ENCODE results near the gene CCDC126. TPM values are rescaled to one million over a fixed set of nuclear protein-coding genes. Genes with fewer than 3 reads are reported as not detected.
"Not testable (repeated sequence)": the region's sequence is repeated elsewhere in the genome, so short reads cannot be mapped to it uniquely, and the experiment has no call there.

Gene CCDC126
- total RNA-seq, 1 donor from 2014 or later: 11.4 TPM

- no peak for ATAC-seq
- intact Hi-C loops (cut with micrococcal nuclease): no loop called here
- DNase-seq: no peak
Observed at GRCh38 chr7:23617482-23617881, 20.3 kb downstream of the CCDC126 start.

DNA sequence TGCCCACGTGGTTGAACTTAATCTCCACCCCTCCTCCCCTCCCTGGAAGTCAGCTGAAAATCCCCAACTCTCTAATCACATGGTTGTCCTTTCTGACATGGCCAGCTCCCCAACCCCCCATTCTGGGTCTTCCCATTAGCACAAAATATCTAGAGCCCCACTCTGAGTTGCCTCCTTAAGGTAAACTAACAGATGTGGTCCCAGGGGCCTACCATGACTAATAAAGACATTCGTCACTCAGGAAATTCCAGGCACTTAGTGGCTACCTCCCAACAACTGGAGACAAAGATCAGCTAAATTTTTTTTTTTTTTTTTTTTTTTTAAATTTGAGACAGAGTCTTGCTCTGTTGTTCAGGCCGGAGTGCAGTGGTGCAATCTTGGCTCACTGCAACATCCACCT, 21.1 kb downstream of the CCDC126 start:
- no peak for DNase-seq
- intact Hi-C loops (cut with micrococcal nuclease): no loop called here
- no peak for ATAC-seq

DNA sequence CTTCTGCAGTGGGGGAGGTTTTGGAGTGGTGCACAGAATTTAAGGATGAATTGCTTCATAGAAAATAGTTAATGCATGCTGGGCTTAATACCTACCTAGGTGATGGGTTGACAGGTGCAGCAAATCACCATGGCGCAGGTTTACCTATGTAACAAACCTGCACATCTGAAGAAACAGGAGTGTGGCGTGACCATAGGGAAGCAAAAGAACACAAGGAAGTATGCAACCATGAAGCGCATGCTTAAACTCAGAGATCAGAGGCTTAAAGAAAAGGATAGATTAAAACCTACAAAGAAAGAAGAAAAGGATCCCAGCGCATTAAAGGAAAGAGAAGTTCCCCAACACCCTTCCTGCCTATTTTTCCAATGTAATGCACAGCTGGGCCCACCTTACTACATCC, 22.0 kb downstream of the CCDC126 start:
- intact Hi-C loops (cut with micrococcal nuclease): no loop called here
- no peak for ATAC-seq

GRCh38 chr7:23622506-23622925, 25.3 kb downstream of the CCDC126 start:
- ATAC-seq (no peak), DNase-seq (no peak)
- intact Hi-C loops (cut with micrococcal nuclease): no loop called here

More for the DNA sequence above, 22.0 kb downstream of the CCDC126 start:
- DNase-seq: no peak

DNA sequence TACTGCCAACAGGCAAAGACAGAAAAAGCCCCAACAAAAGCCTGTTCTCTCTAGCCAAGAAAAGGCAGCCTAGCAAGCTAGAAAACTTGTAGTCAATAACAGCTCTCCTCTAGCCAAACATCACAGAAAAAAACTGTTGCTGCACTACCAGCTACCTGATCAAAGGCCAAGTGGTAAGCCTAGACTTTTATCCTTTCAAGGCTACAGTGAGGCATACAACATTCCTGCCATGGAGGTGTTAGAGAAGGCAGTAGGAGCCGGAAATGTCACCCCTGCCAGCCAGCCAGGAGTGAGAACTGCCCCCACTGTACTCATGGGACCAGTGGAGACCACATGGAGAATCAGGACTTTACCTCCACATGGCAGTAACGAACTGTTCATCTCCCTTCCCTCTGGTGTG, 31.2 kb downstream of the CCDC126 start:
- no peak for DNase-seq
- ATAC-seq: no peak
- intact Hi-C loops (cut with micrococcal nuclease): no loop called here

- intact Hi-C loops (cut with micrococcal nuclease): no loop called here
- no peak for ATAC-seq
- DNase-seq: no peak
Observed at GRCh38 chr7:23633417-23633816, 36.2 kb downstream of the CCDC126 start.

DNA sequence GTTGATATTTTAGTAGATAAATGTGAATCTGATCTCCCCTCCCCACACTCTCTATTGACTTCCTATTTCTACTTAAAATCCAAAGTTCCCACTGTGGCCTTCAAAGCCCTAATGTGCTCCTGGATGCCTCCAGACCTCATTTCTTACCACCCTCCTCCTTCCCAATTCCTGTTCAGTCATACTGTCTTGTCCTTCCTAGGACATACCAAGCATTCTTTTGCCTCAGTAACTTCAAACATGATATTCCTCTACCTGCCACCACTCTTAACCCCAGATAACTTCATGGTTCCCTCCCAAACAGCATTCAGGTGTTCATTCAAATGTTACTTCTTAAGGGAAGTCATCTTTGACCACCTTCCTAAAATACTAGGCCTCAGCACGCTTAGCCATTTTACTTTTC, 48.6 kb downstream of the CCDC126 start:
- ATAC-seq (no peak), DNase-seq (no peak)
- intact Hi-C loops (cut with micrococcal nuclease): no loop called here

GRCh38 chr7:23653942-23654341, 56.8 kb downstream of the CCDC126 start:
- intact Hi-C loops (cut with micrococcal nuclease): no loop called here
- DNase-seq (no peak), ATAC-seq (no peak)

DNA sequence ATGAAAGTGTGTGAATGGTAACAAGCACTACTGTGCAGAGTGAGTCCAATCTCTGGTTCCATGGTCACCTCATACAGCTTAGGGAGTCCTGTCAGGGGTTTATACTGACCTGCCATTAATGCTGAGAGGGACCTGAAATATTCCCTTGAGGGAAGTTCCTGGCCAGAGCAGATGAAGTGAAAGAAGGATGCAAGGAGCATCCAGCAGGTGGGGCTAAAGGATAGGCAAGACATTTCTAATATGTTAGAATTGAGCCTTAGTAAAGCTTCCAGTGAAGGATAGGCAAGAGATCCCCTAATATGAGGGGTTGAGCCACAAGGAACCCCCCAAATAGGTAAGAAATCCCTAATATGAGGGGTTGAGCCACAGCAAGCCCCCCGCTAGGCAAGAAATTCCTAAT, 57.3 kb downstream of the CCDC126 start:
- DNase-seq (no peak), ATAC-seq (no peak)
- intact Hi-C loops (cut with micrococcal nuclease): no loop called here

DNA sequence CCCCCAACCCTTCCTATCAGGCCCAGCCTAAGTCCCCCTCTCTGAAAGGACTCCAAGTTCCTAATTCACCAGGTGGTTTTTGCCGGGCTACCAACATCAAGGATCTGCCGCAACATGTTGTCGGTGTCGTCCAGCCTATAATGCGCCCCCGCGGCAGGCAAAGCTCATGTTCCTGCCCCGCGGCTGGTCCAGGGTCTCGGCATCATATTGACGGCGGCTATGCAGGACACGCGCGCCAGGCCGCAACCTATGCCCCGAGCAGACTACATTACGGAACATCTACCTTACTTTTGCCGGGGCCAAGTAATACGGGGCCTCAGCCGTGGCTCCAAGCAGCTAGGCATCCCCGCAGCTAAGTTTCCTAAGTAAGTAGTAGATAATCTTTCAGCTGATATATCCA, 58.3 kb downstream of the CCDC126 start:
- intact Hi-C loops (cut with micrococcal nuclease): no loop called here
- no peak for DNase-seq
- no peak for ATAC-seq

DNA sequence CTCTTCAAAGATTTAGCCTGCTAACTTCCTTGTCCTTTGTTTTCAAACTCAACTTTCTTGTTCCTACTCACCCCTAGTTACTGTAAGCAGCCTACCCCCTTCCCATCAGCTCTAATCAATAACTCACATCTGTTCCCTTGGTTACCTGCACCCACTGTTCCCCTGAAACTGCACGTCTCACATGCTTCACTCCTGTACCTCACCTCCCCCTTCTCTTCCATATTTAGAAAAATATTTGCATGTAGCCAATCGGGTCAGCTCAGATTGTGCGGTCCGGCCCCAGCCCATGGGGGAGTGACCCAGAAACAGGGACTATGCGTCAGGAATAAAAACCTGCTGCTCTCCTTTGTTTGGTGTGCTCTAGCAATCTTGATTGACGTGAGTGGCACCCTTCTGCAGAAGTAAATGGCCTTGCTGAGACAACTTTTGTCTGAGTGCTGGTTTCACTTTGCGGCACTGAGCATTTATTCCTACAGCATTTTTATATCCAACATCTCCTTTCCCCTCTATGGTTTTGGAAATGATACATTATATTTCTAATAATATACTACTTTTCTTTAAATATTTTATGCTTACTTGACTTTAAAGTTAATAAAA, 61.7 kb downstream of the CCDC126 start:
- DNase-seq (no peak), ATAC-seq (no peak)
- intact Hi-C loops (cut with micrococcal nuclease): no loop called here

DNA sequence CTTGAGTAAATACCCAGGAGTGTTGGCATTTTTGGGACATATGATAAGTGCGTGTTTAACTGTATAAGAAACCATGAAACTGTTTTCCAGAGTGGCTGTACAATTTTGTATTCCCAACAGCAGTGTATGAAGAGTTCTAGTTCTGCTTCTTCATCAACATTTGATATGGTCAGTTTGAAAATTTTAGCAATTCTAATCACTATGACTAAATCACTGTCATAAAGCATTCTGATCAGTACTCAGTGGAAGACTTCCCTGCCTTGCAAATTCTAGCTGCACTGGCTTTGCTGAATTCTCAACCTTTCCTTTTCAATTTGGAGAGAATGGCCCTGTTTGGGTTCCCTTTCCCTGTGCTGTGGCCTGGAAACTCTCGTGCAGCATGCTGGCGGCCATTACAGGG, 64.2 kb downstream of the CCDC126 start:
- DNase-seq (no peak), ATAC-seq (no peak)
- intact Hi-C loops (cut with micrococcal nuclease): no loop called here

- intact Hi-C loops (cut with micrococcal nuclease): no loop called here
- DNase-seq (no peak), ATAC-seq (no peak)
Observed at GRCh38 chr7:23662124-23662983, 65.2 kb downstream of the CCDC126 start.

DNA sequence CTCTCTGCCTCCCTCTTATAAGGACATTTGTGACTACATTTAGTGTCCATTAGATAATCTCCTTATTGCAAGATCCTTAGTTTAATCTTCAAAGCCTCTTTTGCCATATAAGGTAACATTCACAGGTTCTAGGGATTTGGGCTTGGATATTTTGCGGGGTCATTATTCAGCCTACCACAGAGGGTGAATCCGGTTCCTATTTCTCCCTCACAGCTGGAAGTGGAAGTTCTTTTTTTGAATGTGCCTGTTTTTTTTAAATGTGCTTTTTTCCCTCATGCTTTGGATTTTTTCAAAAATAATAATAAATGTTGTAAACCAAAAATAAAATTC, 65.8 kb downstream of the CCDC126 start:
- intact Hi-C loops (cut with micrococcal nuclease): no loop called here
- DNase-seq: no peak
- no peak for ATAC-seq

DNA sequence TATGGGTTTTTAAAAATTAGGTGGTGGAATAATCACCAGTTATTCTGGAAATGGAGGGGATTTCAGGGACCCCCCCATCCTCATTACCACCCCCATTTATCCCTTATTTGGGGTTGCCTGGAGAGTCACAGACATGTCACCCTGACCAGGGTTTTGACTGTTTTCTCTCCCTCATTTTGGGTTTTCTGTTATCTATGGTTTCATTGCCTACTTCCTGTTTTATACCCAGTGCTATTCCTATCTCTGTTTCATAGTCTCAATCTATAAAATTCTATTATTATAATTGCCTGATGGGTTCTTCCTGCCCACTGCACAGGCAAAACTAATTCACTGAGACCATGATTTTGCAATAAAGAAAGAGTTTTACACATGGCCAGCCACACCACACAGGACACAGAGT, 66.9 kb downstream of the CCDC126 start:
- no peak for DNase-seq
- intact Hi-C loops (cut with micrococcal nuclease): no loop called here
- ATAC-seq: no peak

DNA sequence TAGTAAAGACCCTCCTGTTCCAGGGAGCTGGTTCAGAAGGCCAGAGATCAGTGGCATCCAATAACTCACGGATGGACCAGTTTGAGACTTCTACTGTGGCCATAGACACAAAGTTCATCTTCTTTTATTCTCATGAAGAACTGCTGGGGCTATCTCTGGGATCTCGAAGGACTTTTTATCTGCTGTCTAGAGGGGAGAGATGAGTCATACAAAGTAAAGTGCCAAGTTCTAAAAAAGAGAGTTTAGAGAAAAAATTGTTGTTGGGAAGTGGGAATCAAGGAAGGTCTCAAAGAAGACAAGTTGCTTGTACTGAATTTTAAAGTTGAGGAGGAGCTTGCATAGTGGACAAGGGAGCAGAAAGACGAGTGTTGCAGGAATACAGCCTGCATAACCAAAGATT, 74.9 kb downstream of the CCDC126 start:
- ATAC-seq (no peak), DNase-seq (no peak)
- intact Hi-C loops (cut with micrococcal nuclease): no loop called here

- DNase-seq (peak; percentile 95), ATAC-seq (peak; percentile 100)
- intact Hi-C loops (cut with micrococcal nuclease): loop anchor here (10.0 kb wide), 1 partner anchor 85 kb away; the partner anchor contains the start of gene CCDC126
Observed at GRCh38 chr7:23679898-23680413, 82.8 kb downstream of the CCDC126 start, which contains the start of gene FAM221A. Gene FAM221A, plus strand, starts transcription at chr7:23680199. Its CDS starts 20 bp downstream, at chr7:23680219.

- intact Hi-C loops (cut with micrococcal nuclease): loop anchor here (10.0 kb wide), 1 partner anchor 86 kb away; the partner anchor contains the start of gene CCDC126
- peak; percentile 81 for ATAC-seq
- DNase-seq: peak; percentile 71
Observed at GRCh38 chr7:23680414-23681405, 83.5 kb downstream of the CCDC126 start.

GRCh38 chr7:23684041-23684440, 86.9 kb downstream of the CCDC126 start:
- intact Hi-C loops (cut with micrococcal nuclease): loop anchor here (10.0 kb wide), 1 partner anchor 89 kb away; the partner anchor contains the start of gene CCDC126
- not testable (repeated sequence) for ATAC-seq, DNase-seq

Data from left ventricle myocardium superior (tissue), 1 donor.